ENCODE results near the gene ALPL. TPM values are rescaled to one million over a fixed set of nuclear protein-coding genes. Genes with fewer than 3 reads are reported as not detected.

ALPL gene
- total and polyA plus RNA-seq, 9 of the 15 experiments (the other 6 are each of a cell fraction or from before 2014, with no cell fraction given), result 0.04 to 0.38 (median 0.18) TPM; not detected in 4

DNA sequence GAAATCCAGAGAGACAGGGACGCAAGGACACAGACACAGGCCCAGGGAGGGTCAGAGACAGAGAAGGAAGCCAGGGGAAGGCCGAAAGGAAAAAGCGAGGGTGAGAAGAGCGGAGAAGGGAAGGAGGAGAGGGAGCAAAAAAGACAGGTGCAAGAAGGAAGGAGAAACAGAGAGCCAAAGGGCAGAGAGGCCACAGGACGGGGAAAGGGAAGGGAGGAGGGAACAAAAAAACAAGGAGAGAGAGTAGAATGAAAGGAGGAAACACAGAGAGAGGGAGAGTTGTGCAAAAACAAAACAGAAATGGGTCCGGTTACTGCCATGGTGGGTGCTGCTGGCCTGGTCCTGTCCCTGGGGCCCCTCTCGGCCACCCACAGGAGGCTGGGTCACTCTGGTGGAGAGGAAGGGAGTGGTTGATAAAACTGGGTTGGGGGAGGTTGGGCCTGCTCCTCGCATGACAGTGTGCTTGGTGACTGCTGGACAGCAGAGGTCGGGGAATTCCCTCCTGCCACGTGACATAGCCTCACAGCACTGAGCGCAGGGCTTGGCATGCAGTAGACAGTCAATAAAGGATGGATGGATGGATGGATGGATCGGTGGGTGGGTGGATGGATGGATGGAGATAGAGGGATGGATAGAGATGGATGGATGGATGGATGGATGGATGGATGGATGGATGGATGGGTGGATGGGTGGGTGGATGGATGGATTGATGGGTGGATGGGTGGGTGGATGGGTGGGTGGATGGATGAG lies 95.2 kb downstream of the ALPL start:
- TF ChIP-seq KDM1A (IDR thresholded peaks at IDR 0.05) (peak; percentile 28 to 36; a peak in 2 of 4 replicates), KLF16 (IDR thresholded peaks at IDR 0.05) (no peak), XRCC3 (IDR thresholded peaks at IDR 0.05) (no peak), SIN3B (IDR thresholded peaks at IDR 0.05; ENCODE audit: low read depth) (no peak), SREBF2 (CRISPR knock-in tag; IDR thresholded peaks at IDR 0.05) (no peak), EGR1 (conservative IDR thresholded peaks at IDR 0.05) (0 out of 2 replicates have a peak, but pooled peaks have one; percentile 34), LARP7 (IDR thresholded peaks at IDR 0.05) (no peak), ZNF174 (CRISPR knock-in tag; IDR thresholded peaks at IDR 0.05) (no peak), NFRKB (IDR thresholded peaks at IDR 0.05; ENCODE audit: low read depth) (no peak), ZNF239 (CRISPR knock-in tag; IDR thresholded peaks at IDR 0.05) (no peak)
- TF ChIP-seq, protein P1, sequence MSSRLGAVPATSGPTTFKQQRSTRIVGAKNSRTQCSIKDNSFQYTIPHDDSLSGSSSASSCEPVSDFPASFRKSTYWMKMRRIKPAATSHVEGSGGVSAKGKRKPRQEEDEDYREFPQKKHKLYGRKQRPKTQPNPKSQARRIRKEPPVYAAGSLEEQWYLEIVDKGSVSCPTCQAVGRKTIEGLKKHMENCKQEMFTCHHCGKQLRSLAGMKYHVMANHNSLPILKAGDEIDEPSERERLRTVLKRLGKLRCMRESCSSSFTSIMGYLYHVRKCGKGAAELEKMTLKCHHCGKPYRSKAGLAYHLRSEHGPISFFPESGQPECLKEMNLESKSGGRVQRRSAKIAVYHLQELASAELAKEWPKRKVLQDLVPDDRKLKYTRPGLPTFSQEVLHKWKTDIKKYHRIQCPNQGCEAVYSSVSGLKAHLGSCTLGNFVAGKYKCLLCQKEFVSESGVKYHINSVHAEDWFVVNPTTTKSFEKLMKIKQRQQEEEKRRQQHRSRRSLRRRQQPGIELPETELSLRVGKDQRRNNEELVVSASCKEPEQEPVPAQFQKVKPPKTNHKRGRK (tag; IDR thresholded peaks at IDR 0.05), result peak; percentile 36; the same call in 1 of the 2 replicates
- TF ChIP-seq, protein P2, sequence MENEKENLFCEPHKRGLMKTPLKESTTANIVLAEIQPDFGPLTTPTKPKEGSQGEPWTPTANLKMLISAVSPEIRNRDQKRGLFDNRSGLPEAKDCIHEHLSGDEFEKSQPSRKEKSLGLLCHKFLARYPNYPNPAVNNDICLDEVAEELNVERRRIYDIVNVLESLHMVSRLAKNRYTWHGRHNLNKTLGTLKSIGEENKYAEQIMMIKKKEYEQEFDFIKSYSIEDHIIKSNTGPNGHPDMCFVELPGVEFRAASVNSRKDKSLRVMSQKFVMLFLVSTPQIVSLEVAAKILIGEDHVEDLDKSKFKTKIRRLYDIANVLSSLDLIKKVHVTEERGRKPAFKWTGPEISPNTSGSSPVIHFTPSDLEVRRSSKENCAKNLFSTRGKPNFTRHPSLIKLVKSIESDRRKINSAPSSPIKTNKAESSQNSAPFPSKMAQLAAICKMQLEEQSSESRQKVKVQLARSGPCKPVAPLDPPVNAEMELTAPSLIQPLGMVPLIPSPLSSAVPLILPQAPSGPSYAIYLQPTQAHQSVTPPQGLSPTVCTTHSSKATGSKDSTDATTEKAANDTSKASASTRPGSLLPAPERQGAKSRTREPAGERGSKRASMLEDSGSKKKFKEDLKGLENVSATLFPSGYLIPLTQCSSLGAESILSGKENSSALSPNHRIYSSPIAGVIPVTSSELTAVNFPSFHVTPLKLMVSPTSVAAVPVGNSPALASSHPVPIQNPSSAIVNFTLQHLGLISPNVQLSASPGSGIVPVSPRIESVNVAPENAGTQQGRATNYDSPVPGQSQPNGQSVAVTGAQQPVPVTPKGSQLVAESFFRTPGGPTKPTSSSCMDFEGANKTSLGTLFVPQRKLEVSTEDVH (IDR thresholded peaks at IDR 0.05; ENCODE audit: low read depth, partially characterized antibody), result no peak
- in situ Hi-C loops (cut with MboI), result no loop called here
- Histone ChIP-seq H3K4me2 (ENCODE audit: insufficient read depth, low read length) (no peak overlapping the region), H3K9ac (ENCODE audit: insufficient read depth in 1 of 2, low read depth in 2 of 2, low read length in 2 of 2) (peak overlapping the region in 1 of 2 experiments; percentile 72; a peak in 2 of 4 replicates), H3K27me3 (ENCODE audit: control insufficient read depth in 2 of 2, insufficient read depth in 2 of 2, low read length in 2 of 2) (no peaks in the 10 kb centered on the region), H2AFZ (ENCODE audit: low read depth, low read length) (no peak overlapping the region), H3K9me1 (ENCODE audit: control insufficient read depth, insufficient read depth, low read length) (peaks cover 10% of the 10 kb centered on the region), H3K4me3 (no peak overlapping the region), H3K79me2 (ENCODE audit: control insufficient read depth, insufficient read depth, low read length) (no peaks in the 10 kb centered on the region), H3K36me3 (ENCODE audit: control insufficient read depth, insufficient read depth, low read length) (peaks cover 16% of the 10 kb centered on the region; the same call in 2 of the 3 replicates), H3K4me1 (replicated peaks in 1 of 2; ENCODE audit: control insufficient read depth in 2 of 2, insufficient read depth in 2 of 2, low read length in 2 of 2) (peaks cover 24 to 65% of the 10 kb centered on the region in 2 experiments), H3K27ac (ENCODE audit: extremely low read depth, low read depth, low read length) (no peak overlapping the region), H3K9me3 (replicated peaks; ENCODE audit: control insufficient read depth, insufficient read depth, low read depth, low read length) (no peaks in the 10 kb centered on the region), H4K20me1 (replicated peaks; ENCODE audit: control insufficient read depth, insufficient read depth, low read length) (no peaks in the 10 kb centered on the region)
- DNase-seq (ENCODE audit: extremely low read depth in 1 of 4, low spot score in 3 of 4), result no peak
- intact Hi-C loops (cut with micrococcal nuclease), result no loop called here
- 71% methylated on average over 12 of the region's 12 CpGs for WGBS (ENCODE audit: insufficient coverage, low coverage, missing lambda C conversion rate)
- ChIA-PET POLR2A (no interaction called here), CTCF (ENCODE audit: low intra/inter-chr PET ratio) (no interaction called here)
- no peak for ATAC-seq
- no TSS peak for BruUV-seq (replicated peaks)
- no peak for FAIRE-seq
